ENCODE measurements around the gene TSPAN32.

The TSPAN32 gene

GRCh38 chr11:2367266-2368160 is 65.7 kb downstream of the TSPAN32 start:
- no peak for DNase-seq

All from GF-D8 (cell line).